GM23338 (cell line): Measurements from ENCODE around the gene PCSK4. TPM values are rescaled to one million over a fixed set of nuclear protein-coding genes. Genes with fewer than 3 reads are reported as not detected.

Source experiments
- ATAC-seq: fragments of 200-7000 bp; cut with Tn5 transposase; 3 replicates; pipeline ENCODE4 v1.9.1; 2020
- DNase-seq: peaks from one replicate; pipeline ENCODE4 v3.0.0-alpha.2; 2015; ENCODE audit warnings: low spot score
- H2AFZ ChIP-seq: fragments of 200-600 bp; sonication (generic); 2 replicates; pipeline ENCODE4 v1.8.0; 2016; ENCODE audit warnings: antibody characterized with exemption, mild to moderate bottlenecking, moderate library complexity
- H3F3A ChIP-seq: fragments of 200-600 bp; sonication (generic); replicated peaks from 2 replicates; pipeline ENCODE4 v1.8.0; 2017; ENCODE audit warnings: antibody characterized with exemption, mixed run types, low read depth
- H3K27ac ChIP-seq: fragments of 200-600 bp; sonication (generic); 2 replicates; pipeline ENCODE4 v1.6.1; 2016; ENCODE audit warnings: low read depth
- H3K27me3 ChIP-seq: fragments of 200-600 bp; sonication (generic); 2 replicates; pipeline ENCODE4 v1.8.0; 2016; ENCODE audit warnings: mild to moderate bottlenecking, mixed run types, moderate library complexity; ENCODE audit not compliant: insufficient read depth
- H3K36me3 ChIP-seq: fragments of 200-600 bp; sonication (generic); 2 replicates; pipeline ENCODE4 v1.8.0; 2016; ENCODE audit warnings: mild to moderate bottlenecking; ENCODE audit not compliant: insufficient read depth
- H3K4me1 ChIP-seq: fragments of 200-600 bp; sonication (generic); 2 replicates; pipeline ENCODE4 v1.8.0; 2016; ENCODE audit warnings: mild to moderate bottlenecking, moderate library complexity; ENCODE audit not compliant: insufficient read depth
- H3K4me2 ChIP-seq: fragments of 200-600 bp; sonication (generic); 2 replicates; pipeline ENCODE4 v1.7.1; 2017; ENCODE audit warnings: mixed run types
- H3K4me3 ChIP-seq: fragments of 200-600 bp; sonication (generic); 2 replicates; pipeline ENCODE4 v1.6.1; 2016; ENCODE audit warnings: mixed run types
- H3K79me2 ChIP-seq: fragments of 200-600 bp; sonication (generic); replicated peaks from 2 replicates; pipeline ENCODE4 v1.8.0; 2017; ENCODE audit warnings: mild to moderate bottlenecking; ENCODE audit not compliant: insufficient read depth
- H3K9me2 ChIP-seq: fragments of 200-600 bp; sonication (generic); 2 replicates; pipeline ENCODE4 v1.8.0; 2017; ENCODE audit not compliant: insufficient read depth
- H4K20me1 ChIP-seq: fragments of 200-600 bp; sonication (generic); replicated peaks from 2 replicates; pipeline ENCODE4 v1.8.0; 2017; ENCODE audit warnings: mild to moderate bottlenecking; ENCODE audit not compliant: insufficient read depth
- H3K27ac Mint-ChIP-seq: 2 replicates; pipeline ENCODE4 v1.8.0; 2020; ENCODE audit warnings: inconsistent platforms, mild to moderate bottlenecking, moderate library complexity, mixed read lengths
- H3K27me3 Mint-ChIP-seq: 3 replicates; pipeline ENCODE4 v1.8.0; 2022; ENCODE audit warnings: low read depth, mild to moderate bottlenecking, moderate library complexity, mixed read lengths, inconsistent platforms; ENCODE audit not compliant: insufficient read depth, poor library complexity
- H3K36me3 Mint-ChIP-seq: 3 replicates; pipeline ENCODE4 v1.8.0; 2021; ENCODE audit warnings: low read depth, mild to moderate bottlenecking, inconsistent platforms, moderate library complexity, mixed read lengths
- H3K4me1 Mint-ChIP-seq: 3 replicates; pipeline ENCODE4 v1.8.0; 2020; ENCODE audit warnings: mild to moderate bottlenecking, inconsistent platforms, mixed read lengths
- H3K4me3 Mint-ChIP-seq: 3 replicates; pipeline ENCODE4 v1.8.0; 2021; ENCODE audit warnings: moderate library complexity, mild to moderate bottlenecking, inconsistent platforms, mixed read lengths
- H3K9me3 Mint-ChIP-seq: 3 replicates; pipeline ENCODE4 v1.8.0; 2020; ENCODE audit warnings: moderate library complexity, mild to moderate bottlenecking, inconsistent platforms, mixed read lengths
- CTCF ChIP-seq, 2 experiments: fragments of 200-600 bp in 1 of 2; sonication (generic) in 1 of 2; conservative IDR thresholded peaks; 2 replicates each; pipeline versions ENCODE4 v1.5.1 to v1.6.1; 2016 to 2017; ENCODE audit warnings: antibody characterized with exemption in 2 of 2, low read depth in 2 of 2, mild to moderate bottlenecking in 2 of 2, moderate library complexity in 1 of 2
- EZH2 ChIP-seq: fragments of 200-600 bp; sonication (generic); IDR thresholded peaks from one replicate; pipeline ENCODE4 v1.8.0; 2017; ENCODE audit warnings: antibody characterized with exemption, mild to moderate bottlenecking, low read depth; ENCODE audit not compliant: unreplicated experiment
- NANOG ChIP-seq: IDR thresholded peaks from 2 replicates; pipeline ENCODE4 v1.6.1; 2016; ENCODE audit warnings: antibody characterized with exemption, borderline replicate concordance
- POLR2AphosphoS5 ChIP-seq: IDR thresholded peaks from 2 replicates; pipeline ENCODE4 v1.6.1; 2016; ENCODE audit warnings: antibody characterized with exemption, low read depth
- REST ChIP-seq: IDR thresholded peaks from one replicate; pipeline ENCODE4 v1.6.1; 2018; ENCODE audit warnings: antibody characterized with exemption; ENCODE audit not compliant: unreplicated experiment
- ZNF331 ChIP-seq: fragments of 250-450 bp; sonication (Bioruptor Pico); IDR thresholded peaks from 2 replicates; pipeline ENCODE4 v1.5.0; 2020; ENCODE audit warnings: low read depth, mild to moderate bottlenecking, moderate library complexity
- ZNF462 ChIP-seq: fragments of 250-450 bp; sonication (Bioruptor Pico); IDR thresholded peaks from 2 replicates; pipeline ENCODE4 v1.5.0; 2020; ENCODE audit warnings: mild to moderate bottlenecking, moderate library complexity
- polyA plus RNA-seq: library from polyadenylated mRNA; unstranded; fragments of >200 nt; fragmentation: Nextera tagmentation; extraction: Ambion mirVana; gene quantifications from 2 replicates; pipeline ENCODE4 v1.2.1, GENCODE V29; 2016
- total RNA-seq: library from RNA; depleted of rRNA; stranded (reverse); fragments of >200 nt; shearing (Covaris generic); gene quantifications from 2 replicates; pipeline ENCODE4 v1.2.3, GENCODE V29; 2014

PCSK4 gene
- total and polyA plus RNA-seq, 2 experiments from 2014 or later, result 3.8 to 15.1 TPM

- TF ChIP-seq ZNF462 (CRISPR knock-in tag), result no peak
Observed at GRCh38 chr19:1446713-1447481, 43.3 kb downstream of the PCSK4 start (continued).

- Histone ChIP-seq H3K9me2 (no peaks in the 10 kb centered on the region), H3K36me3 (peaks cover 5% of the 10 kb centered on the region), H4K20me1 (peaks cover 12% of the 10 kb centered on the region), H3K79me2 (0 out of 2 replicates have a peak, but pooled peaks cover 3% of the 10 kb centered on the region), H3F3A (peaks cover 52% of the 10 kb centered on the region), H3K4me1 (peaks cover 21% of the 10 kb centered on the region; the same call in 1 of the 2 replicates), H3K27ac (no peak overlapping the region), H3K27me3 (peaks cover 44% of the 10 kb centered on the region), H3K4me3 (peak overlapping the region; percentile 83), H2AFZ (no peak overlapping the region), H3K4me2 (peak overlapping the region; percentile 78)
- H3K27ac Mint-ChIP-seq, result no peak overlapping the region
- peaks cover 57% of the 10 kb centered on the region for H3K27me3 Mint-ChIP-seq
- peak; percentile 13 for ATAC-seq
- peak; percentile 75 for DNase-seq
- peaks cover 20% of the 10 kb centered on the region for H3K36me3 Mint-ChIP-seq
- no peaks in the 10 kb centered on the region; the same call in 2 of the 3 replicates for H3K9me3 Mint-ChIP-seq
- H3K4me1 Mint-ChIP-seq, result peaks cover 34% of the 10 kb centered on the region
- H3K4me3 Mint-ChIP-seq, result no peak overlapping the region
- TF ChIP-seq NANOG, result no peak
- TF ChIP-seq ZNF331 (CRISPR knock-in tag), result no peak
- no peak for TF ChIP-seq EZH2
- TF ChIP-seq CTCF (conservative IDR thresholded peaks at IDR 0.05; ENCODE audit: low read depth in 2 of 2), result no peak
- no peak for TF ChIP-seq POLR2AphosphoS5
- TF ChIP-seq REST, result no peak
Observed at GRCh38 chr19:1445932-1446712, 44.0 kb downstream of the PCSK4 start.
